Measurements from ENCODE around the gene TEX22. TPM values are rescaled to one million over a fixed set of nuclear protein-coding genes. Genes with fewer than 3 reads are reported as not detected.

TEX22 gene
- total RNA-seq, 1 donor: under 0.01 TPM

DNA sequence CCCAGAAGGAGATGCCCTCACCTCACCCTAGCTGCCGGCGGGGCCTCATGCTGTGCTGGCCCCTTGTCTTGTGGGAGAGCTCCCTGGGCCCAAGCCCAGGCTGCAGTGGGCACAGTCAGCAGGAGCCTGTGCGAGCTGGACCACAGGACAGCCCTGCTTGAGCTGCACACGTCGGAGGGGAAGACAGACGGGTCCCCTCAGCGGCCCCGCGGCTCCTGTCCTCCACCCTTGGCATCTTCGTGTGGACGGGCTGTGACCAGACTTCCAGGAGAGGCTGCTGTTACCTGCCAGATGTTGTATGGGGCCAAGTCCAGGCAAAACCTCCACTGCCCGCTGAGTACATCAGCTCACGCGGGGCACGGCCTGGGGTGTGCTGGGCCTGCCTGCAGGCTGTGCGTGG is 9.4 kb upstream of the TEX22 start:
- no peak for DNase-seq (ENCODE audit: low read depth)
- H3K4me3 ChIP-seq (ENCODE audit: low read depth, low read length): no peak overlapping the region
- TF ChIP-seq, protein P1, sequence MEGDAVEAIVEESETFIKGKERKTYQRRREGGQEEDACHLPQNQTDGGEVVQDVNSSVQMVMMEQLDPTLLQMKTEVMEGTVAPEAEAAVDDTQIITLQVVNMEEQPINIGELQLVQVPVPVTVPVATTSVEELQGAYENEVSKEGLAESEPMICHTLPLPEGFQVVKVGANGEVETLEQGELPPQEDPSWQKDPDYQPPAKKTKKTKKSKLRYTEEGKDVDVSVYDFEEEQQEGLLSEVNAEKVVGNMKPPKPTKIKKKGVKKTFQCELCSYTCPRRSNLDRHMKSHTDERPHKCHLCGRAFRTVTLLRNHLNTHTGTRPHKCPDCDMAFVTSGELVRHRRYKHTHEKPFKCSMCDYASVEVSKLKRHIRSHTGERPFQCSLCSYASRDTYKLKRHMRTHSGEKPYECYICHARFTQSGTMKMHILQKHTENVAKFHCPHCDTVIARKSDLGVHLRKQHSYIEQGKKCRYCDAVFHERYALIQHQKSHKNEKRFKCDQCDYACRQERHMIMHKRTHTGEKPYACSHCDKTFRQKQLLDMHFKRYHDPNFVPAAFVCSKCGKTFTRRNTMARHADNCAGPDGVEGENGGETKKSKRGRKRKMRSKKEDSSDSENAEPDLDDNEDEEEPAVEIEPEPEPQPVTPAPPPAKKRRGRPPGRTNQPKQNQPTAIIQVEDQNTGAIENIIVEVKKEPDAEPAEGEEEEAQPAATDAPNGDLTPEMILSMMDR (IDR thresholded peaks at IDR 0.05; ENCODE audit: insufficient read depth, low read depth, low read length): no peak

DNA sequence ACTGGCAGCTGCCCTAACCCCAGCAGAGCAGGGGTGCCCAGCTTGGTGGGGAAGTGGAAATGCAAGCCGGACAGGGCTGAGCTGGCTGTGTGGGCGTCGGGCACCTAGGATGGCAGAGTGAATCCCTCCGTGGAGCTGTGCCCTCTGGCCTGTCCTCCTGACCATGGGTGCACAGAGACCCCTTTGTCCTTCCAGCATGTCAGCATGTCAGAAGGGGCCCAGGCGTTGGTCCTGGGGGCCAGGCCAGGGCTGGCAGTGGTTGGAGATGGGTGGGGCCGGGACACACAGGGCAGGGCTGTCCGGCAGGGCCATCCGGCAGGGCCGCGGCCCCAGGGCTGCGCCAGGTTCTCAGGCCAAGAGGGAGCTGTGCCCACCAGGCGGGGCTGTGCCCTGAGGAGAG is 8.8 kb upstream of the TEX22 start:
- H3K4me3 ChIP-seq (ENCODE audit: low read depth, low read length): no peak overlapping the region
- TF ChIP-seq, protein P1 (IDR thresholded peaks at IDR 0.05; ENCODE audit: insufficient read depth, low read depth, low read length): peak; percentile 13
- DNase-seq (ENCODE audit: low read depth): no peak

DNA sequence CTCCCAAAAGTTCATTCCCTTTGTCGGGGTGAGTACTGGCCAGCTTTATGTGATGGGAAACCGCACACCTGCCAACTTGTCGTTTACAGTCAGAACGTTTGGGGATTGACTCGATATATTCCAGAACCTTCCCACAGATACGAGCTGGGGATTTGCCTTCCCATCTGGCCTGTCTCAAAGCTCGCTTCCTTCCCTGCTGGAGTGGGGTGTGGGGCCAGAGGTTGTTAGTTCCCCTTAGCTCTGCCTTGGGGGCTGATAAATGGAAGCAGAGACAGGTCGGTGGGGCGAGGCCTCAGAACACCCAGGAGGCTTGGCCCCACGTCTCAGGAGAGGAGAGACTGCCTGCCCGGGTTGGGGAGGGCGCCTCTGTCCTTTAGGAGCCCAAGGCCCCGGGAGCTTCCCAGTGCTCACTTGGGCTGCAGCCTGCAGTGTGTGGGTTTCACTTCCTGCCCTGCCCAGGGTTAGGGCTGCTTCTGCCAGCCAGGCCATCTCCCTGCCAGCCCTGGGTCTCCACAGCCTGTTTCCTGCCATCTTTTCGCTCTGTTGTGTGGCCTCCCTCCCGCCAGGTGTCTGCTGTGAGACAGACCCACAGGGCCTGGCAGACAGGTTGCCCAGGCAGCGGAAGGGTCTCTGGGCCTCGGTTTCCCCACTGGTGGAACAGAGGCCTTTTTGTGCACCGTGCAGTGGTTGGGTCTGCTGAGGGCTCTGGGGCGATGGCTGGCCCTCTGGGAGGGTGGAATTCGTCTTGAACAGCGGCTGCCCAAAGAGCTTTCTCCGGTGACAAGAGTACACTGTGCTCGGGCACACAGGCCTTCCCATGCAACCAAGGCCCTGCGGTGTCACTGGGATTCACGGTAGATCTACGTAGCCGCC is 8.1 kb upstream of the TEX22 start:
- no peak for DNase-seq (ENCODE audit: low read depth)
- no peak overlapping the region for H3K4me3 ChIP-seq (ENCODE audit: low read depth, low read length)
- TF ChIP-seq, protein P1 (IDR thresholded peaks at IDR 0.05; ENCODE audit: insufficient read depth, low read depth, low read length): no peak

DNA sequence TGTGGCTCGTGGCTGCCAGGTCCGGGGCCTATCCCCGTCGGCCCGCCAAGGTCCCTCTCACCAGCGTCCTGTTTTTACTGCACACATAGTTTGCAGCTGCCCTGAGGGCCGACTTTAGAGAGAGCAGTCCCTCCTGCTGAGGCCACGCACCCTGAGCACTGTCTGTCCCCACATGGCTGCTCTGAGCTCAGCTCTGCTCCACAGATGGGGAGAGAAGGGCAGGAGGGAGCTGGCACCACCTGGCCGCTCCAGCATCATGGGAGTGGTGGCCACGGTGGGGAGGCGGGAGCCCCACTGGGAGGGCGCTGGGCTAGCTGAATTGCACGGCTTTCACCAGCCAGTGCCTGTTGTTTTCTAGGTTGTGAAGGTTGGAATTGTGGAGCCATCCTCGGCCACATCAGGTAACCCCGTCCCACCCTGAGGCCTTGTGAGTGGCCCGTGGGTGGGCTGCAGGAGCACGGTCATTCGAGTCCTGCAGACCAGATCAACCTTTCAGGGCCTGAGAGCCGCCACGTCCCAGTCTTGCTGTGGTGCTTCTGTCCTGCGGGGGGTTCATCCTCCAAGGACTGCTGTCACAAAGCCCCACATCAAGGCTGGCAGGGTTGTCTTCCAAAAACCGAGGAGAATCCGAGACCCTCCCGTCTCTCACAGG is 7.4 kb upstream of the TEX22 start:
- no peak for DNase-seq (ENCODE audit: low read depth)
- TF ChIP-seq, protein P1 (IDR thresholded peaks at IDR 0.05; ENCODE audit: insufficient read depth, low read depth, low read length): no peak

DNA sequence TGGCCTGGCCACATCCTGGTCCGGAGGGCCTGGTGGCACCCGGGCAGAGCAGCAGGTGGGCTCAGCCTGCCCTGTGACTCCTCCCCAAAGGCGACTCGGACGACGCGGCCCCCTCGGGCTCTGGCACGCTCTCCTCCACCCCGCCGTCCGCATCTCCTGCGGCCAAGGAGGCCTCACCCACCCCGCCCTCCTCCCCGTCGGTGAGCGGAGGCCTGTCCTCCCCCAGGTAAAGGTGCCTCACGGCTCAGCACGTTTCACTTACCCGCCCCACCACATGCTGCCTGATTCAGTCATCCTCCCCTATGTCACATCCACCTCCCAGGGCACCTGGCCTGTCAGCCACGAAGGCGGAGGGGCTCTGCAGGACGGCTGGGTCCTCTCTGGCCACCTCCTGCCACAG is 6.8 kb upstream of the TEX22 start:
- DNase-seq (ENCODE audit: low read depth): no peak
- no peak overlapping the region for H3K4me3 ChIP-seq (ENCODE audit: low read depth, low read length)
- TF ChIP-seq, protein P1 (IDR thresholded peaks at IDR 0.05; ENCODE audit: insufficient read depth, low read depth, low read length): no peak

More for the DNA sequence above, 7.4 kb upstream of the TEX22 start:
- no peak overlapping the region for H3K4me3 ChIP-seq (ENCODE audit: low read depth, low read length)

DNA sequence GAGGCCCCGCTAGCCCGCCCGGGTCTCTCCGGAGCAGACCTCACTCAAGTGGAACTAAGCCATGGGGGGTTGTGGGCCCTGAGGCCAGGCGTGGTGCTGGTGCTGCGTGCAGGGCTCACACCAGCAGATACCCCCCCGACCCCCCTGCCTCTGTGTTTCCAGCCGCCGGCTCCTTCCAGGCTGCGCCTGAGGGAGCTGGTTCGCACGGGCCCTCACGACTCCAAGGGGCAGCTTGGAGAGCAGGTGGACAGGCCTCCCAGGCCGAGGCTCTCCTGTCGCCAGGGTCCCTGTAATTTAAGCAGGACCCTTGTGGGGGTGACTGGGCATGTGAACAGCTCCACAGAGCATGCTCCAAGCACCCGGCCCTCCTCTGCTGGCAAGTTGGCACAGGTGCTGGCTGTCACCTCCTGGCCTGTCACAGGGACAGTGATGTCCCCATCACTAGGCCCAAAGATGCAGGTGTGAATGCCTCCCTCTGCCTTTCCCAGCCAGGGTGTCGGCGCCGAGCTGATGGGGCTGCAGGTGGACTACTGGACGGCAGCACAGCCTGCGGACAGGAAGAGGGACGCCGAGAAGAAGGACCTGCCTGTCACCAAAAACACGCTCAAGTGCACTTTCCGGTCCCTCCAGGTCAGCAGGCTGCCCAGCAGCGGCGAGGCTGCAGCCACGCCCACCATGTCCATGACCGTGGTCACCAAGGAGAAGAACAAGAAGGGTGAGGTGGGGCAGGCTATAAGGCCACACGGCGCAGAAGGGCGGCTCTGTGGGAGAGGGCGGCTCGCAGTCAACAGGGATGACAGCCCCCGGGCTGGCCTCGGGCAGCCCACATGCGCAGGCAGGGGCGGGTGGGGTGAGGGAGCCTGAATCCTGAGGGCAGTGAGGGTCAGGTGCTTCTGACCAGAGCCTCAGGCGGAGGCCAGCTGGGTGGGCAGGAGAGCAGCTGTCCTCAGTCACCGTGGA is 5.9 kb upstream of the TEX22 start:
- DNase-seq (ENCODE audit: low read depth): no peak
- no peak overlapping the region for H3K4me3 ChIP-seq (ENCODE audit: low read depth, low read length)
- TF ChIP-seq, protein P1 (IDR thresholded peaks at IDR 0.05; ENCODE audit: insufficient read depth, low read depth, low read length): no peak
